Neural cell (in vitro differentiated cells): ENCODE data around the gene TLE1. TPM values are rescaled to one million over a fixed set of nuclear protein-coding genes. Genes with fewer than 3 reads are reported as not detected.
A peak's percentile ranks its signal among the peaks of the same experiment; 100 is the strongest.

Experiments
- H2AFZ ChIP-seq: fragments of 200-600, 300-800 bp; sonication (generic), shearing (Covaris generic); 2 replicates; pipeline ENCODE4 v1.6.0; 2014; ENCODE audit warnings: low read depth, mild to moderate bottlenecking, antibody characterized with exemption, low read length, moderate library complexity
- H3F3A ChIP-seq: fragments of 200-600 bp; shearing (Covaris generic); 2 replicates; pipeline ENCODE4 v1.6.1; 2016; ENCODE audit warnings: mild to moderate bottlenecking, moderate library complexity, mixed read lengths, antibody characterized with exemption, low read length; ENCODE audit not compliant: insufficient read depth, poor library complexity, severe bottlenecking
- H3K27ac ChIP-seq: fragments of 200-600, 300-800 bp; sonication (generic), shearing (Covaris generic); 2 replicates; pipeline ENCODE4 v1.5.1; 2014; ENCODE audit warnings: mild to moderate bottlenecking, low read length, moderate library complexity
- H3K27me3 ChIP-seq: fragments of 300-800, 200-600 bp; sonication (generic), shearing (Covaris generic); 2 replicates; pipeline ENCODE4 v1.6.0; 2014; ENCODE audit warnings: mild to moderate bottlenecking, low read depth, low read length, moderate library complexity; ENCODE audit not compliant: insufficient read depth
- H3K36me3 ChIP-seq: fragments of 300-800, 200-600 bp; sonication (generic), shearing (Covaris generic); 2 replicates; pipeline ENCODE4 v1.5.1; 2014; ENCODE audit warnings: mild to moderate bottlenecking, antibody characterized with exemption, low read length, moderate library complexity; ENCODE audit not compliant: insufficient read depth
- H3K4me2 ChIP-seq: fragments of 300-800, 200-600 bp; sonication (generic), shearing (Covaris generic); 2 replicates; pipeline ENCODE4 v1.6.0; 2014; ENCODE audit warnings: mild to moderate bottlenecking, low read length
- H3K4me3 ChIP-seq: fragments of 300-800, 200-600 bp; sonication (generic), shearing (Covaris generic); 2 replicates; pipeline ENCODE4 v1.5.1; 2014; ENCODE audit warnings: mild to moderate bottlenecking, low read length, moderate library complexity
- H3K79me2 ChIP-seq: fragments of 200-600 bp; shearing (Covaris generic); replicated peaks from 2 replicates; pipeline ENCODE4 v1.6.0; 2014; ENCODE audit warnings: mild to moderate bottlenecking, low read length, moderate library complexity; ENCODE audit not compliant: insufficient read depth
- H3K9ac ChIP-seq: fragments of 300-800, 200-600 bp; sonication (generic), shearing (Covaris generic); 2 replicates; pipeline ENCODE4 v1.6.1; 2016; ENCODE audit warnings: mild to moderate bottlenecking, low read length, mixed read lengths
- H3K9me2 ChIP-seq: fragments of 200-600 bp; shearing (Covaris generic); 2 replicates; pipeline ENCODE4 v1.6.1; 2016; ENCODE audit warnings: mild to moderate bottlenecking, low read length, mixed read lengths; ENCODE audit not compliant: insufficient read depth
- H3K9me3 ChIP-seq: fragments of 200-600, 300-800 bp; sonication (generic), shearing (Covaris generic); 2 replicates; pipeline ENCODE4 v1.6.1; 2016; ENCODE audit warnings: mild to moderate bottlenecking, mixed run types, low read length, moderate library complexity, mixed read lengths
- H4K20me1 ChIP-seq: fragments of 200-600 bp; shearing (Covaris generic); 2 replicates; pipeline ENCODE4 v1.6.1; 2016; ENCODE audit warnings: mild to moderate bottlenecking, mixed run types; ENCODE audit not compliant: insufficient read depth
- CTCF ChIP-seq: fragments of 450-650 bp; IDR thresholded peaks from 2 replicates; pipeline ENCODE4 v1.5.1; 2014; ENCODE audit warnings: antibody characterized with exemption, mild to moderate bottlenecking, moderate library complexity; ENCODE audit not compliant: poor library complexity, severe bottlenecking
- EP300 ChIP-seq: fragments of 450-650 bp; conservative IDR thresholded peaks from 2 replicates; pipeline ENCODE4 v1.6.1; 2014; ENCODE audit warnings: antibody characterized with exemption, mild to moderate bottlenecking, moderate library complexity; ENCODE audit not compliant: poor library complexity, severe bottlenecking
- EZH2 ChIP-seq: fragments of 200-600, 300-800 bp; shearing (Covaris generic), sonication (generic); IDR thresholded peaks from 2 replicates; pipeline ENCODE4 v1.6.1; 2014; ENCODE audit warnings: antibody characterized with exemption, low read length, borderline replicate concordance, mild to moderate bottlenecking; ENCODE audit not compliant: insufficient read depth, poor library complexity, severe bottlenecking
- MXI1 ChIP-seq: fragments of 450-650 bp; conservative IDR thresholded peaks from 2 replicates; pipeline ENCODE4 v1.6.1; 2014; ENCODE audit warnings: antibody characterized with exemption, mild to moderate bottlenecking; ENCODE audit not compliant: poor library complexity, severe bottlenecking
- POLR2AphosphoS5 ChIP-seq: IDR thresholded peaks from 2 replicates; pipeline ENCODE4 v1.6.1; 2012
- RAD21 ChIP-seq: fragments of 450-650 bp; conservative IDR thresholded peaks from 2 replicates; pipeline ENCODE4 v1.6.1; 2014; ENCODE audit warnings: antibody characterized with exemption, mild to moderate bottlenecking, moderate library complexity
- REST ChIP-seq: IDR thresholded peaks from 2 replicates; pipeline ENCODE4 v1.6.1; 2012; ENCODE audit warnings: borderline replicate concordance
- SMC3 ChIP-seq: fragments of 450-650 bp; conservative IDR thresholded peaks from 2 replicates; pipeline ENCODE4 v1.6.1; 2014; ENCODE audit warnings: antibody characterized with exemption, mild to moderate bottlenecking, moderate library complexity; ENCODE audit not compliant: poor library complexity
- TAF1 ChIP-seq: IDR thresholded peaks from 2 replicates; pipeline ENCODE4 v1.6.1; 2012; ENCODE audit warnings: low read depth
- polyA plus RNA-seq: library from polyadenylated mRNA; depleted of rRNA; stranded (reverse); fragments of >200 nt; gene quantifications from 2 replicates; pipeline ENCODE4 v1.2.3, GENCODE V29; 2014

TLE1 gene
- polyA plus RNA-seq, 1 donor from 2014 or later = 93.6 TPM

DNA sequence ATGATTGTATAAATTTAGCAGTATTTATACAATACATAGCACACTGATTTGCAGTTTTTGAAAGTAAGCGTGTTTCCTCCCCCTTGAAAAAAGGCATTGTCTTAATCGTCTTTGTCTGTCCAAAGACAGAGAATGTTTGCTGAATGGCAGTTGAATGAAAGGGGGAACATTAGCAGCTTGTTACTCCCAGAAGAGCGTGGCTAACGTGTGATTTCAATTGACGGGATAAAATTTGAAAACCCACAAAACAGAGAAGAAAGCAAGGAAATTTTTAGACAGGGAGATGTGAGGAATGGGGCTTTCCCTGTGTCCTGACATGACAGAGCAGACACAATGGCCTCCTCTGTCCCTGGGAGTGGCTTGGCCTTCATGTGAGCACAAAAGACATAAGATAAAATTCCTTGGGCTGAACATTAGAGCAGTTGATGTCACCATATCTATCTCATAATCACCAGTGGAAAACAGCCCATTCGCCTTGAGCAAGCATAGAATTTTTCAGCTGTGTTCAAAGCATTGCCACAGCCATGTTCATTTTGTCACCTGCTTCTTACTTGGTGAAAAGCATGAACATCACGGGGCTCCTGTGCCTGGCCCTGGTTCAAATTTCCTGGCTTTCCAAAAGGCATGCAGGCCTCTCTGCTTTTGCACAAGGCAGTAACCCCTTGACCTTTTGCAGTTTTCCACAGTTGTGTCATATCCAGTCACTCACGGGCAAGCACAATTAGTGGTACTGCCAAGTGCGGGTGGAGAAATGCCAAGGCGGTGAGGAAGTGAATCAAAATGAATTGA is 126.9 kb downstream of the TLE1 start:
- no peaks in the 10 kb centered on the region for H3K79me2 ChIP-seq
- no peak overlapping the region for H3K9ac ChIP-seq
- no peak overlapping the region for H3K4me2 ChIP-seq
- no peak overlapping the region for H3K4me3 ChIP-seq
- H3K27me3 ChIP-seq = no peaks in the 10 kb centered on the region
- H3K27ac ChIP-seq = peak overlapping the region; percentile 21
- no peaks in the 10 kb centered on the region for H3K9me3 ChIP-seq
- H2AFZ ChIP-seq = no peak overlapping the region
- no peaks in the 10 kb centered on the region for H3F3A ChIP-seq
- no peaks in the 10 kb centered on the region for H3K9me2 ChIP-seq
- no peak for TF ChIP-seq REST
- no peak for TF ChIP-seq RAD21
- no peak for TF ChIP-seq EZH2
- TF ChIP-seq POLR2AphosphoS5 = no peak
- no peak for TF ChIP-seq CTCF
- TF ChIP-seq SMC3 = no peak
- no peak for TF ChIP-seq TAF1
- TF ChIP-seq EP300 = no peak
- TF ChIP-seq MXI1 = no peak
- H4K20me1 ChIP-seq = no peaks in the 10 kb centered on the region
- no peaks in the 10 kb centered on the region for H3K36me3 ChIP-seq

DNA sequence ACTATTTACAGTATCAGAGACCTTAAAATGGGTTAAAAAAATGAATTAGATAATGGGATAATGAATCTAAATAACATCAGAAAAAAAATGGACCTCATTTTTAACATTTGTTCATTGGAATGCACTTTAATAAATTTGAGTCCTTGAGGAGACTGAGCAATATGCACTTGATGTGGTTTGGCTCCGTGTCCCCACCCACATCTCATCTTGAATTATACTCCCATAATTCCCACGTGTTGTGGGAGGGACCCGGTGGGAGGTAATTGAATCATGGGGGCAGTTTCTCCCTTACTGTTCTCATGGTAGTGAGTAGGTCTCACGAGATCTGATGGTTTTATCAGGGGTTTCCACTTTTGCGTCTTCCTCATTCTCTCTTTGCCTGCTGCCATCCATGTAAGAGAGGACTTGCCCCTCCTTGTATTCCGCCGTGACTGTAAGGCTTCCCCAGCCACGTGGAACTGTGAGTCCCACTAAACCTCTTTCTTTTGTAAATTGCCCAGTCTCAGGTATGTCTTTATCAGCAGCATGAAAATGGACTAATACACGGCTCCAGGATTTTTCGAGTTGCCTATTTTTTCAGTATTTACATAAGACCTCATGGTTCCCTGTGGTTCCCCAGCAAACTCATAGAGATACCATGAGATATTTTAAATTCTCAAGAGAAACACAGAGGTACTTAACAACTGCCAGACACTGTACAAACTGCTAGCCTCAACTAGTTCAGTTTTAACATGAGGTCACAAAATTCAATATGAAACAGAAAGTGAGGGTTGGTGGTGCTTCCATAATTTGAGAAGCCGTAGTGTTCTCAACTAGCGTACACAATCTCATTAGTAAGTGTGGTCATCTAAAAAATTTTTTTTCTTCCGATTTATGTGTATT is 128.3 kb downstream of the TLE1 start:
- H3K27ac ChIP-seq = no peak overlapping the region
- no peak for TF ChIP-seq EZH2
- no peak for TF ChIP-seq REST
- no peak for TF ChIP-seq MXI1
- no peak for TF ChIP-seq CTCF
- TF ChIP-seq SMC3 = no peak
- TF ChIP-seq TAF1 = no peak
- TF ChIP-seq POLR2AphosphoS5 = no peak
- no peak for TF ChIP-seq RAD21
- TF ChIP-seq EP300 = no peak
- no peaks in the 10 kb centered on the region for H3K9me3 ChIP-seq
- H3K4me3 ChIP-seq = no peak overlapping the region
- H3K4me2 ChIP-seq = no peak overlapping the region
- no peaks in the 10 kb centered on the region for H3K79me2 ChIP-seq
- H2AFZ ChIP-seq = no peak overlapping the region
- H3K9me2 ChIP-seq = no peaks in the 10 kb centered on the region
- no peaks in the 10 kb centered on the region for H3K27me3 ChIP-seq
- no peaks in the 10 kb centered on the region for H4K20me1 ChIP-seq
- no peaks in the 10 kb centered on the region for H3F3A ChIP-seq
- H3K9ac ChIP-seq = no peak overlapping the region
- H3K36me3 ChIP-seq = no peaks in the 10 kb centered on the region
